SH-SY5Y (cell line): ENCODE results near the gene NINL.

ENCODE experiments used
- GATA2 ChIP-seq: IDR thresholded peaks from 2 replicates; pipeline ENCODE4 v1.6.1; 2011; ENCODE audit warnings: mild to moderate bottlenecking, low read depth, low read length
- GATA3 ChIP-seq: IDR thresholded peaks from 2 replicates; pipeline ENCODE4 v1.6.1; 2011; ENCODE audit warnings: low read depth, mild to moderate bottlenecking, low read length, moderate library complexity

GRCh38 chr20:25544311-25544710, 41.0 kb downstream of the NINL start:
- TF ChIP-seq GATA2: no peak
- no peak for TF ChIP-seq GATA3
